Activated CD8-positive, alpha-beta memory T cell treated with anti-CD3 and anti-CD28 coated beads for 36 hours (primary cell): ENCODE results near the gene RFPL1. TPM values are rescaled to one million over a fixed set of nuclear protein-coding genes. Genes with fewer than 3 reads are reported as not detected.
"Not testable (repeated sequence)": the region's sequence is repeated elsewhere in the genome, so short reads cannot be mapped to it uniquely, and the experiment has no call there.

Source experiments
- CTCF ChIA-PET: fragments of 350-600 bp; sonication (Branson Sonifier 250); formaldehyde crosslinking; loops from one replicate; lab custom pipeline; 2021; ENCODE audit warnings: antibody characterized with exemption; lab: Charles Lee
- POLR2A ChIA-PET: fragments of 350-600 bp; sonication (Branson Sonifier 250); formaldehyde crosslinking; loops from one replicate; lab custom pipeline; 2021; ENCODE audit warnings: antibody characterized with exemption; lab: Charles Lee
- total RNA-seq, 2 experiments: library from RNA; stranded (reverse); gene quantifications; one replicate each; pipeline ENCODE4 v1.2.3, GENCODE V29; 2021

RFPL1 gene
- total RNA-seq, 2 experiments from 2014 or later: not detected

DNA sequence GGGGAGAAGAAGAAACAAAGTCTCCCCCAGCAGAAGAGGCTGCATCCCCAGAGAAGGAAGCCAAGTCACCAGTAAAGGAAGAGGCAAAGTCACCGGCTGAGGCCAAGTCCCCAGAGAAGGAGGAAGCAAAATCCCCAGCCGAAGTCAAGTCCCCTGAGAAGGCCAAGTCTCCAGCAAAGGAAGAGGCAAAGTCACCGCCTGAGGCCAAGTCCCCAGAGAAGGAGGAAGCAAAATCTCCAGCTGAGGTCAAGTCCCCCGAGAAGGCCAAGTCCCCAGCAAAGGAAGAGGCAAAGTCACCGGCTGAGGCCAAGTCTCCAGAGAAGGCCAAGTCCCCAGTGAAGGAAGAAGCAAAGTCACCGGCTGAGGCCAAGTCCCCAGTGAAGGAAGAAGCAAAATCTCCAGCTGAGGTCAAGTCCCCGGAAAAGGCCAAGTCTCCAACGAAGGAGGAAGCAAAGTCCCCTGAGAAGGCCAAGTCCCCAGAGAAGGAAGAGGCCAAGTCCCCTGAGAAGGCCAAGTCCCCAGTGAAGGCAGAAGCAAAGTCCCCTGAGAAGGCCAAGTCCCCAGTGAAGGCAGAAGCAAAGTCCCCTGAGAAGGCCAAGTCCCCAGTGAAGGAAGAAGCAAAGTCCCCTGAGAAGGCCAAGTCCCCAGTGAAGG is 50.9 kb downstream of the RFPL1 start:
- CTCF ChIA-PET, POLR2A ChIA-PET: not testable (repeated sequence)

DNA sequence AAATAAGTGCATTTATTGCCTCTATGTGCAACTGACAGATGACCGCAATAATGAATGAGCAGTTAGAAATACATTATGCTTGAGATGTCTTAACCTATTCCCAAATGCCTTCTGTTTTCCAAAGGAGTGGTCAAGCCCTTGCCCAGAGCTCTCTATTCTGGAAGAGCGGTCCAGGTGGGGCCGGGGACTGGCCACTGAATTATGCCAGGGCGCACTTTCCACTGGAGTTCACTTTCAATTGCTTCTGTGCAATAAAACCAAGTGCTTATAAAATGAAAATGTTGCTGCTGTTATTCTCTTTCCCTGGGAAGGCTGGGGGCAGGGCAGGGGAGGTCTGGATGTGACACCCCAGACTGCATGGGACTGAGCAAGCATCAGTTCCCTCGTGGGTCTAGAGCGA is 52.6 kb downstream of the RFPL1 start:
- CTCF ChIA-PET: no interaction called here
- POLR2A ChIA-PET: no interaction called here

Other genes starting within 250 kb of the RFPL1 start
- gene EMID1, start 232.7 kb upstream of the RFPL1 start, total RNA-seq: not detected
- 10 to 100 TPM; 39.6 to 40.0 TPM for gene RHBDD3, start 170.6 kb upstream of the RFPL1 start, total RNA-seq
- gene EWSR1, start 170.3 kb upstream of the RFPL1 start, total RNA-seq: 100 to 1,000 TPM; 321 to 329 TPM
- under 1 TPM; 0.46 to 0.78 TPM for gene GAS2L1, start 131.9 kb upstream of the RFPL1 start, total RNA-seq
- gene RASL10A, start 122.9 kb upstream of the RFPL1 start, total RNA-seq: under 1 TPM in 1 of 2 experiments, not detected in 1; 0.78 TPM
- gene AP1B1, start 50.0 kb upstream of the RFPL1 start, total RNA-seq: 10 to 100 TPM; 75.4 to 76.5 TPM
- gene NEFH, start 41.6 kb downstream of the RFPL1 start, total RNA-seq: 1 to 10 TPM; 9.4 to 9.9 TPM
- gene THOC5, start 115.2 kb downstream of the RFPL1 start, total RNA-seq: 10 to 100 TPM; 60.6 to 65.2 TPM
- gene NIPSNAP1, start 142.5 kb downstream of the RFPL1 start, total RNA-seq: 10 to 100 TPM; 45.6 to 47.5 TPM
- 10 to 100 TPM; 54.2 to 54.7 TPM for gene NF2, start 165.1 kb downstream of the RFPL1 start, total RNA-seq